ENCODE measurements around the gene ARMH4.
"Not testable (repeated sequence)": the region's sequence is repeated elsewhere in the genome, so short reads cannot be mapped to it uniquely, and the experiment has no call there.

The ARMH4 gene

GRCh38 chr14:58143106-58143505 lies 8.9 kb downstream of the ARMH4 start:
- DNase-seq = no peak

- no peak for DNase-seq
These were observed 10.1 kb downstream of the ARMH4 start for GRCh38 chr14:58141893-58142292.

GRCh38 chr14:58138714-58139482 lies 13.1 kb downstream of the ARMH4 start:
- no peak for DNase-seq

GRCh38 chr14:58138031-58138713 lies 13.8 kb downstream of the ARMH4 start:
- no peak for DNase-seq

- no peak for DNase-seq
These were observed 18.3 kb downstream of the ARMH4 start for GRCh38 chr14:58133739-58134138.

GRCh38 chr14:58131386-58131785 lies 20.6 kb downstream of the ARMH4 start:
- DNase-seq = no peak

GRCh38 chr14:58130116-58130782 lies 21.8 kb downstream of the ARMH4 start:
- no peak for DNase-seq

GRCh38 chr14:58129208-58129607 lies 22.8 kb downstream of the ARMH4 start:
- DNase-seq = no peak

GRCh38 chr14:58128416-58128815 lies 23.6 kb downstream of the ARMH4 start:
- DNase-seq = no peak

GRCh38 chr14:58122546-58122945 lies 29.5 kb downstream of the ARMH4 start:
- DNase-seq = not testable (repeated sequence)

GRCh38 chr14:58121530-58122186 lies 30.4 kb downstream of the ARMH4 start:
- no peak for DNase-seq

- no peak for DNase-seq
These were observed 32.6 kb downstream of the ARMH4 start for GRCh38 chr14:58119381-58119780.

- no peak for DNase-seq
These were observed 33.8 kb downstream of the ARMH4 start for GRCh38 chr14:58118097-58118815.

- DNase-seq = no peak
These were observed 42.3 kb downstream of the ARMH4 start for GRCh38 chr14:58109744-58110143.

- no peak for DNase-seq
These were observed 43.3 kb downstream of the ARMH4 start for GRCh38 chr14:58108717-58109116.

- peak; percentile 10 for DNase-seq
These were observed 44.0 kb downstream of the ARMH4 start for GRCh38 chr14:58107947-58108552.

GRCh38 chr14:58107041-58107440 lies 45.0 kb downstream of the ARMH4 start:
- DNase-seq = no peak

- DNase-seq = no peak
These were observed 45.6 kb downstream of the ARMH4 start for GRCh38 chr14:58106446-58106845.

GRCh38 chr14:58104808-58105207 lies 47.2 kb downstream of the ARMH4 start:
- DNase-seq = no peak

- no peak for DNase-seq
These were observed 51.2 kb downstream of the ARMH4 start for GRCh38 chr14:58100735-58101368.

- DNase-seq = no peak
These were observed 52.3 kb downstream of the ARMH4 start for GRCh38 chr14:58099682-58100081.

GRCh38 chr14:58098507-58098906 lies 53.5 kb downstream of the ARMH4 start:
- no peak for DNase-seq

All from activated gamma-delta T cell treated with Interleukin-2 at 50 U/mL for 16 hours (primary cell).